Sigmoid colon (tissue), 7 donors: ENCODE data around the gene KLHL13. TPM values are rescaled to one million over a fixed set of nuclear protein-coding genes. Genes with fewer than 3 reads are reported as not detected.

Source experiments
- DNase-seq: peaks from one replicate; pipeline ENCODE4 v3.0.0-alpha.2; 2019
- H3K27ac ChIP-seq, 4 donors: fragments of 200-600 bp; sonication (generic); one replicate each; pipeline ENCODE4 v1.5.1; 2016 to 2019; ENCODE audit warnings: mild to moderate bottlenecking in 1 of 4
- H3K27me3 ChIP-seq, 3 donors: fragments of 200-600 bp; sonication (generic); one replicate each; pipeline ENCODE4 v1.5.1; 2019; ENCODE audit warnings: mild to moderate bottlenecking in 1 of 3
- H3K36me3 ChIP-seq, 4 donors: fragments of 200-600 bp; sonication (generic); one replicate each; pipeline ENCODE4 v1.5.1; 2016 to 2019
- H3K4me1 ChIP-seq, 4 donors: fragments of 200-600 bp; sonication (generic); one replicate each; pipeline ENCODE4 v1.5.1; 2017 to 2019
- H3K4me3 ChIP-seq, 4 donors: fragments of 200-600 bp; sonication (generic); one replicate each; pipeline ENCODE4 v1.5.1; 2017 to 2019; ENCODE audit warnings: mild to moderate bottlenecking in 2 of 4, moderate library complexity in 1 of 4
- H3K9me3 ChIP-seq, 4 donors: fragments of 200-600 bp in 3 of 4; sonication (generic) in 3 of 4; one replicate each; pipeline versions ENCODE4 v1.5.1 to v1.6.1; 2013 to 2019
- CTCF ChIP-seq, 4 experiments: fragments of 450-650 bp in 3 of 4; fragments of 200-600 bp in 1 of 4; IDR thresholded peaks; one replicate each; pipeline ENCODE4 v1.5.1; 2016 to 2019; ENCODE audit warnings: antibody characterized with exemption in 4 of 4, mild to moderate bottlenecking in 3 of 4, moderate library complexity in 2 of 4
- EP300 ChIP-seq, 4 donors: sonication (generic); formaldehyde crosslinking; IDR thresholded peaks; one replicate each; pipeline ENCODE4 v1.6.1; 2017; ENCODE audit warnings: antibody characterized with exemption in 4 of 4
- POLR2A ChIP-seq, 2 donors: fragments of 450-650 bp; IDR thresholded peaks; one replicate each; pipeline ENCODE4 v1.6.1; 2016; ENCODE audit warnings: antibody characterized with exemption in 2 of 2, mild to moderate bottlenecking in 2 of 2, moderate library complexity in 2 of 2
- POLR2AphosphoS5 ChIP-seq, 4 donors: sonication (generic); formaldehyde crosslinking; IDR thresholded peaks; one replicate each; pipeline ENCODE4 v1.6.1; 2017; ENCODE audit warnings: antibody characterized with exemption in 4 of 4
- WGBS, 2 donors: extraction: QIAGEN DNeasy Blood & Tissue Kit; methylation state at CpG; one replicate each; pipeline ENCODE4 v1.1.7; 2013; 5-methylcytosine and 5-hydroxymethylcytosine counted together
- intact Hi-C: fragments of 100-400 bp; cut with DNase I; formaldehyde crosslinking; loops from one replicate; pipeline ENCODE4 v1.15.1; 2023
- polyA plus RNA-seq, 3 donors: library from polyadenylated mRNA; stranded (reverse); fragments of 200-250 nt; gene quantifications; one replicate each; pipeline ENCODE4 v1.2.3, GENCODE V29; 2013
- total RNA-seq, 4 donors: library from RNA; depleted of rRNA; stranded (reverse); fragments of >200 nt; gene quantifications; one replicate each; pipeline ENCODE4 v1.1.0, GENCODE V29; 2016
- donor health status: healthy with polysubstance abuse.
- donor health status: Bipolar disorder and iron deficiency.
- donor health status: healthy.

Gene KLHL13
- total and polyA plus RNA-seq, 7 donors: 1.2 to 12.9 (median 8.9) TPM

- no peak for TF ChIP-seq POLR2A (IDR thresholded peaks at IDR 0.05)
- no peak for TF ChIP-seq POLR2AphosphoS5 (IDR thresholded peaks at IDR 0.05)
- no peak for TF ChIP-seq EP300 (IDR thresholded peaks at IDR 0.05)
- TF ChIP-seq CTCF (IDR thresholded peaks at IDR 0.05): no peak
- Histone ChIP-seq H3K4me1 (no peaks in the 10 kb centered on the region), H3K36me3 (no peaks in the 10 kb centered on the region), H3K27ac (no peak overlapping the region), H3K9me3 (no peaks in the 10 kb centered on the region), H3K4me3 (no peak overlapping the region), H3K27me3 (no peaks in the 10 kb centered on the region)
- intact Hi-C loops: no loop called here
- DNase-seq: no peak
These were observed 116.1 kb downstream of the KLHL13 start for GRCh38 chrX:118000518-118000917.

- intact Hi-C loops: loop anchor here (10.0 kb wide), 1 partner anchor 257 kb away; no protein-coding TSS in a partner anchor
- H3K4me3 ChIP-seq: no peak overlapping the region
- no peaks in the 10 kb centered on the region for H3K36me3 ChIP-seq
- H3K27ac ChIP-seq: no peak overlapping the region
- no peaks in the 10 kb centered on the region for H3K4me1 ChIP-seq
- DNase-seq: no peak
- no peaks in the 10 kb centered on the region for H3K27me3 ChIP-seq
- H3K9me3 ChIP-seq: no peaks in the 10 kb centered on the region
- TF ChIP-seq CTCF (IDR thresholded peaks at IDR 0.05): no peak
- no peak for TF ChIP-seq POLR2A (IDR thresholded peaks at IDR 0.05)
- TF ChIP-seq POLR2AphosphoS5 (IDR thresholded peaks at IDR 0.05): no peak
- TF ChIP-seq EP300 (IDR thresholded peaks at IDR 0.05): no peak
- WGBS, 2 donors: 94 to 96% methylated on average over 2 of the region's 2 CpGs
These were observed 118.4 kb downstream of the KLHL13 start for GRCh38 chrX:117998171-117998570.

GRCh38 chrX:117996918-117997480 is 119.6 kb downstream of the KLHL13 start:
- DNase-seq: no peak
- no peaks in the 10 kb centered on the region for H3K36me3 ChIP-seq
- H3K4me3 ChIP-seq: no peak overlapping the region
- TF ChIP-seq POLR2A (IDR thresholded peaks at IDR 0.05) (no peak), EP300 (IDR thresholded peaks at IDR 0.05) (no peak)
- no peaks in the 10 kb centered on the region for H3K9me3 ChIP-seq
- H3K27me3 ChIP-seq: no peaks in the 10 kb centered on the region
- H3K27ac ChIP-seq: no peak overlapping the region
- intact Hi-C loops: loop anchor here (10.0 kb wide), 1 partner anchor 258 kb away; no protein-coding TSS in a partner anchor
- WGBS, 2 donors: 27 to 51% methylated on average over 3 of the region's 3 CpGs
- no peaks in the 10 kb centered on the region for H3K4me1 ChIP-seq

- DNase-seq: no peak
These were observed 120.2 kb downstream of the KLHL13 start for GRCh38 chrX:117996408-117996807.

GRCh38 chrX:117995378-117995777 is 121.2 kb downstream of the KLHL13 start:
- H3K9me3 ChIP-seq: no peaks in the 10 kb centered on the region
- no peak for TF ChIP-seq POLR2A (IDR thresholded peaks at IDR 0.05)
- no peak for TF ChIP-seq EP300 (IDR thresholded peaks at IDR 0.05)
- TF ChIP-seq POLR2AphosphoS5 (IDR thresholded peaks at IDR 0.05): no peak
- no peak for TF ChIP-seq CTCF (IDR thresholded peaks at IDR 0.05)
- no peak for DNase-seq
- no peaks in the 10 kb centered on the region for H3K4me1 ChIP-seq
- intact Hi-C loops: loop anchor here (10.0 kb wide), 1 partner anchor 259 kb away; no protein-coding TSS in a partner anchor
- H3K27ac ChIP-seq: no peak overlapping the region
- H3K4me3 ChIP-seq: no peak overlapping the region
- no peaks in the 10 kb centered on the region for H3K36me3 ChIP-seq
- H3K27me3 ChIP-seq: no peaks in the 10 kb centered on the region
- 100% methylated on average over 1 of the region's 1 CpG for WGBS, 2 donors

More at GRCh38 chrX:117996408-117996807, 120.2 kb downstream of the KLHL13 start:
- Histone ChIP-seq H3K36me3 (no peaks in the 10 kb centered on the region), H3K9me3 (no peaks in the 10 kb centered on the region), H3K27ac (no peak overlapping the region), H3K4me3 (no peak overlapping the region), H3K4me1 (no peaks in the 10 kb centered on the region), H3K27me3 (no peaks in the 10 kb centered on the region)
- TF ChIP-seq CTCF (IDR thresholded peaks at IDR 0.05): no peak
- no peak for TF ChIP-seq POLR2AphosphoS5 (IDR thresholded peaks at IDR 0.05)
- TF ChIP-seq EP300 (IDR thresholded peaks at IDR 0.05): no peak
- TF ChIP-seq POLR2A (IDR thresholded peaks at IDR 0.05): no peak
- intact Hi-C loops: loop anchor here (10.0 kb wide), 1 partner anchor 258 kb away; no protein-coding TSS in a partner anchor
- WGBS, 2 donors: 86 to 89% methylated on average over 4 of the region's 4 CpGs
